ENCODE data around the gene FRMPD1. TPM values are rescaled to one million over a fixed set of nuclear protein-coding genes. Genes with fewer than 3 reads are reported as not detected.

The FRMPD1 gene
- total and polyA plus RNA-seq, 2 of the 4 experiments (the other 2 are of a cell fraction), result not detected

GRCh38 chr9:37604296-37604695, 46.5 kb upstream of the FRMPD1 start:
- dilution Hi-C loops (cut with HindIII; ENCODE audit: low sequenced_read_pairs, unreplicated experiment), result no loop called here
- no peak overlapping the region for H2BK5ac ChIP-seq (ENCODE audit: low read depth, low read length, poor library complexity, severe bottlenecking)
- no peaks in the 10 kb centered on the region for H3K4me1 ChIP-seq (ENCODE audit: control insufficient read depth, insufficient read depth, low read length)
- no peaks in the 10 kb centered on the region for H3K36me3 ChIP-seq (ENCODE audit: control insufficient read depth, insufficient read depth, low read length)
- no peak overlapping the region for H3K9ac ChIP-seq (ENCODE audit: low read depth, low read length)
- H3K27me3 ChIP-seq (ENCODE audit: control insufficient read depth, insufficient read depth, low read length), result peaks cover 30% of the 10 kb centered on the region
- no peak overlapping the region for H3K56ac ChIP-seq (ENCODE audit: extremely low read depth, insufficient read depth, low read length)
- WGBS, 2 experiments (ENCODE audit: extremely low coverage in 2 of 2, insufficient read length in 1 of 2), result no CpG with 5 or more reads among the region's 1 CpG
- H2AK9ac ChIP-seq (replicated peaks; ENCODE audit: low read depth, low read length, poor library complexity), result no peak overlapping the region
- no peak overlapping the region for H2BK15ac ChIP-seq (ENCODE audit: low read depth, low read length)
- TF ChIP-seq NFE2L2 (IDR thresholded peaks at IDR 0.05; ENCODE audit: low read depth, low read length), result no peak
- TF ChIP-seq RCOR1 (IDR thresholded peaks at IDR 0.05; ENCODE audit: insufficient replicate concordance, low read length), result no peak
- TF ChIP-seq SMC3 (IDR thresholded peaks at IDR 0.05; ENCODE audit: low read depth, low read length), result no peak
- no peak for TF ChIP-seq MXI1 (IDR thresholded peaks at IDR 0.05; ENCODE audit: borderline replicate concordance, low read depth, low read length)
- no peak for TF ChIP-seq FOS (IDR thresholded peaks at IDR 0.05; ENCODE audit: low read depth, low read length)
- TF ChIP-seq CHD1 (IDR thresholded peaks at IDR 0.05; ENCODE audit: low read depth, low read length), result no peak
- TF ChIP-seq BHLHE40 (IDR thresholded peaks at IDR 0.05; ENCODE audit: low read depth, low read length), result no peak
- TF ChIP-seq RFX5 (IDR thresholded peaks at IDR 0.05; ENCODE audit: low read depth, low read length), result no peak
- CTCF ChIA-PET, result no interaction called here
- H3K4ac ChIP-seq (ENCODE audit: low read depth, low read length), result no peak overlapping the region
- POLR2A ChIA-PET (ENCODE audit: unreplicated experiment), result no interaction called here
- H4K20me1 ChIP-seq (ENCODE audit: insufficient read depth, low read length), result no peaks in the 10 kb centered on the region
- in situ Hi-C loops (cut with MboI; ENCODE audit: low sequenced_read_pairs), result no loop called here
- no peak for DNase-seq
- H2AFZ ChIP-seq (replicated peaks; ENCODE audit: low read length, poor library complexity), result no peak overlapping the region
- no peak overlapping the region for H3K14ac ChIP-seq (replicated peaks; ENCODE audit: low read depth, low read length)
- BruUV-seq (replicated peaks), result no TSS peak
- H3K4me2 ChIP-seq (ENCODE audit: low read depth, low read length), result no peak overlapping the region
- no peaks in the 10 kb centered on the region for H3K79me1 ChIP-seq (ENCODE audit: low read depth in 1 of 2, low read length in 2 of 2)
- H2BK20ac ChIP-seq (ENCODE audit: low read depth, low read length), result no peak overlapping the region
- no peak overlapping the region for H4K91ac ChIP-seq (ENCODE audit: insufficient read depth, low read depth, low read length)
- H3K18ac ChIP-seq (ENCODE audit: low read depth, low read length), result no peak overlapping the region
- intact Hi-C loops (cut with micrococcal nuclease), result no loop called here
- H4K8ac ChIP-seq (ENCODE audit: low read depth in 2 of 2, low read length in 2 of 2), result no peak overlapping the region
- no peak for ATAC-seq (ENCODE audit: low read depth)
- no peaks in the 10 kb centered on the region for H3K9me1 ChIP-seq (ENCODE audit: insufficient read depth, low read length)
- no peak overlapping the region for H2BK120ac ChIP-seq (ENCODE audit: low read depth, low read length)
- no peak overlapping the region for H3K4me3 ChIP-seq (ENCODE audit: insufficient read depth, low read depth, low read length)
- H2AK5ac ChIP-seq (ENCODE audit: low read depth, low read length), result no peak overlapping the region
- H3K9me3 ChIP-seq (ENCODE audit: control insufficient read depth, insufficient read depth, low read length), result no peaks in the 10 kb centered on the region
- no peak overlapping the region for H3K23ac ChIP-seq (ENCODE audit: low read depth, low read length)
- no peak overlapping the region for H4K5ac ChIP-seq (ENCODE audit: low read depth, low read length)
- H3K27ac ChIP-seq (ENCODE audit: insufficient read depth, low read length), result no peak overlapping the region

Data from IMR-90 (cell line).